T-helper 17 cell (primary cell): ENCODE data around the gene C14orf132. TPM values are rescaled to one million over a fixed set of nuclear protein-coding genes. Genes with fewer than 3 reads are reported as not detected.

Experiments used
- ATAC-seq: fragments of 150-1000 bp; cut with Tn5 transposase; 2 replicates; pipeline ENCODE4 v1.10.0; 2021; ENCODE audit warnings: mild to moderate bottlenecking, moderate library complexity
- DNase-seq, 3 donors: peaks; one replicate each; pipeline versions ENCODE4 v3.0.0 to v3.0.0-alpha.2; 2020 to 2021
- H3K9me3 ChIP-seq: one replicate; pipeline ENCODE4 v1.7.0; 2013; ENCODE audit warnings: low read length, mild to moderate bottlenecking; ENCODE audit not compliant: control insufficient read depth, poor library complexity, severe bottlenecking
- H3K27ac Mint-ChIP-seq: one replicate; pipeline ENCODE4 v1.8.0; 2022; ENCODE audit warnings: mild to moderate bottlenecking, moderate library complexity, mixed read lengths
- H3K27me3 Mint-ChIP-seq: one replicate; pipeline ENCODE4 v1.8.0; 2022; ENCODE audit warnings: mixed read lengths
- H3K36me3 Mint-ChIP-seq: one replicate; pipeline ENCODE4 v1.8.0; 2022; ENCODE audit warnings: low read depth, mixed read lengths
- H3K4me1 Mint-ChIP-seq: one replicate; pipeline ENCODE4 v1.8.0; 2022; ENCODE audit warnings: mild to moderate bottlenecking, mixed read lengths
- H3K4me3 Mint-ChIP-seq: one replicate; pipeline ENCODE4 v1.8.0; 2022; ENCODE audit warnings: mild to moderate bottlenecking, moderate library complexity, mixed read lengths
- total RNA-seq, 4 donors: library from RNA in 2 of 4; stranded (reverse) in 2 of 4; gene quantifications; one replicate each; pipeline ENCODE4 v1.2.3 and lab custom pipeline; 2022 to 2026

The C14orf132 gene
- total RNA-seq, 2 donors from 2014 or later, result 1.7 to 2.8 TPM

- no peak overlapping the region for H3K4me3 Mint-ChIP-seq
- H3K9me3 ChIP-seq, result no peaks in the 10 kb centered on the region
- DNase-seq (no peak), ATAC-seq (no peak)
- peaks cover 2% of the 10 kb centered on the region for H3K36me3 Mint-ChIP-seq
- H3K27ac Mint-ChIP-seq, result no peak overlapping the region
- peaks cover 2% of the 10 kb centered on the region for H3K4me1 Mint-ChIP-seq
- H3K27me3 Mint-ChIP-seq, result peaks cover 8% of the 10 kb centered on the region
These were observed 66.1 kb downstream of the C14orf132 start for GRCh38 chr14:96105089-96105925.

GRCh38 chr14:96105926-96106441 is 66.8 kb downstream of the C14orf132 start:
- peaks cover 2% of the 10 kb centered on the region for H3K36me3 Mint-ChIP-seq
- peaks cover 2% of the 10 kb centered on the region for H3K4me1 Mint-ChIP-seq
- H3K9me3 ChIP-seq, result no peaks in the 10 kb centered on the region
- H3K4me3 Mint-ChIP-seq, result no peak overlapping the region
- H3K27ac Mint-ChIP-seq, result no peak overlapping the region
- DNase-seq, result no peak
- no peak for ATAC-seq
- peaks cover 8% of the 10 kb centered on the region for H3K27me3 Mint-ChIP-seq

- ATAC-seq, result no peak
- peak overlapping the region; percentile 8 for H3K27ac Mint-ChIP-seq
These were observed 67.7 kb downstream of the C14orf132 start for GRCh38 chr14:96106891-96107290.

GRCh38 chr14:96108061-96108795 is 69.1 kb downstream of the C14orf132 start:
- Mint-ChIP-seq H3K27me3 (peaks cover 8% of the 10 kb centered on the region), H3K4me3 (no peak overlapping the region), H3K4me1 (peaks cover 2% of the 10 kb centered on the region), H3K27ac (no peak overlapping the region), H3K36me3 (peaks cover 2% of the 10 kb centered on the region)
- no peaks in the 10 kb centered on the region for H3K9me3 ChIP-seq
- no peak for DNase-seq
- ATAC-seq, result no peak

More at GRCh38 chr14:96106891-96107290, 67.7 kb downstream of the C14orf132 start:
- DNase-seq, result no peak
- no peaks in the 10 kb centered on the region for H3K9me3 ChIP-seq
- Mint-ChIP-seq H3K4me3 (no peak overlapping the region), H3K27me3 (peaks cover 8% of the 10 kb centered on the region), H3K4me1 (peaks cover 2% of the 10 kb centered on the region), H3K36me3 (peaks cover 2% of the 10 kb centered on the region)

GRCh38 chr14:96108911-96109310 is 69.7 kb downstream of the C14orf132 start:
- Mint-ChIP-seq H3K27me3 (peaks cover 8% of the 10 kb centered on the region), H3K4me1 (peaks cover 2% of the 10 kb centered on the region), H3K4me3 (no peak overlapping the region), H3K36me3 (peaks cover 2% of the 10 kb centered on the region), H3K27ac (no peak overlapping the region)
- DNase-seq (no peak), ATAC-seq (no peak)
- no peaks in the 10 kb centered on the region for H3K9me3 ChIP-seq

GRCh38 chr14:96109596-96110355 is 70.6 kb downstream of the C14orf132 start:
- ATAC-seq (no peak), DNase-seq (no peak)
- Mint-ChIP-seq H3K27me3 (peaks cover 8% of the 10 kb centered on the region), H3K36me3 (peaks cover 2% of the 10 kb centered on the region), H3K4me1 (peaks cover 2% of the 10 kb centered on the region), H3K4me3 (no peak overlapping the region), H3K27ac (no peak overlapping the region)
- H3K9me3 ChIP-seq, result no peaks in the 10 kb centered on the region

- peaks cover 2% of the 10 kb centered on the region for H3K36me3 Mint-ChIP-seq
These were observed 72.9 kb downstream of the C14orf132 start for GRCh38 chr14:96112032-96112431.

GRCh38 chr14:96114002-96114401 is 74.8 kb downstream of the C14orf132 start:
- Mint-ChIP-seq H3K27ac (no peak overlapping the region), H3K36me3 (peaks cover 2% of the 10 kb centered on the region), H3K4me3 (no peak overlapping the region), H3K27me3 (no peaks in the 10 kb centered on the region), H3K4me1 (peaks cover 6% of the 10 kb centered on the region)
- no peaks in the 10 kb centered on the region for H3K9me3 ChIP-seq
- DNase-seq (no peak), ATAC-seq (no peak)

More at GRCh38 chr14:96112032-96112431, 72.9 kb downstream of the C14orf132 start:
- H3K27ac Mint-ChIP-seq, result no peak overlapping the region
- peaks cover 8% of the 10 kb centered on the region for H3K27me3 Mint-ChIP-seq
- H3K4me3 Mint-ChIP-seq, result no peak overlapping the region
- no peaks in the 10 kb centered on the region for H3K9me3 ChIP-seq
- ATAC-seq (no peak), DNase-seq (no peak)
- H3K4me1 Mint-ChIP-seq, result peaks cover 5% of the 10 kb centered on the region

- DNase-seq (no peak), ATAC-seq (no peak)
- Mint-ChIP-seq H3K36me3 (no peaks in the 10 kb centered on the region), H3K4me3 (no peak overlapping the region), H3K4me1 (peaks cover 4% of the 10 kb centered on the region), H3K27me3 (no peaks in the 10 kb centered on the region), H3K27ac (peak overlapping the region; percentile 5)
- no peaks in the 10 kb centered on the region for H3K9me3 ChIP-seq
These were observed 78.1 kb downstream of the C14orf132 start for GRCh38 chr14:96117101-96117897.

GRCh38 chr14:96117960-96118359 is 78.8 kb downstream of the C14orf132 start:
- Mint-ChIP-seq H3K27ac (no peak overlapping the region), H3K27me3 (no peaks in the 10 kb centered on the region), H3K4me3 (no peak overlapping the region), H3K4me1 (peaks cover 4% of the 10 kb centered on the region), H3K36me3 (no peaks in the 10 kb centered on the region)
- no peaks in the 10 kb centered on the region for H3K9me3 ChIP-seq
- DNase-seq (no peak), ATAC-seq (no peak)

- Mint-ChIP-seq H3K4me1 (peaks cover 4% of the 10 kb centered on the region), H3K4me3 (no peak overlapping the region), H3K36me3 (no peaks in the 10 kb centered on the region), H3K27me3 (no peaks in the 10 kb centered on the region), H3K27ac (peak overlapping the region; percentile 34)
- no peaks in the 10 kb centered on the region for H3K9me3 ChIP-seq
- no peak for ATAC-seq
- DNase-seq, result no peak
These were observed 79.2 kb downstream of the C14orf132 start for GRCh38 chr14:96118391-96118790.

- DNase-seq, result no peak
- Mint-ChIP-seq H3K36me3 (no peaks in the 10 kb centered on the region), H3K27me3 (no peaks in the 10 kb centered on the region), H3K27ac (no peak overlapping the region), H3K4me1 (peaks cover 10% of the 10 kb centered on the region), H3K4me3 (no peak overlapping the region)
- no peak for ATAC-seq
- H3K9me3 ChIP-seq, result no peaks in the 10 kb centered on the region
These were observed 80.8 kb downstream of the C14orf132 start for GRCh38 chr14:96119947-96120346.
